ENCODE results near the gene ADSS1.

The ADSS1 gene

DNA sequence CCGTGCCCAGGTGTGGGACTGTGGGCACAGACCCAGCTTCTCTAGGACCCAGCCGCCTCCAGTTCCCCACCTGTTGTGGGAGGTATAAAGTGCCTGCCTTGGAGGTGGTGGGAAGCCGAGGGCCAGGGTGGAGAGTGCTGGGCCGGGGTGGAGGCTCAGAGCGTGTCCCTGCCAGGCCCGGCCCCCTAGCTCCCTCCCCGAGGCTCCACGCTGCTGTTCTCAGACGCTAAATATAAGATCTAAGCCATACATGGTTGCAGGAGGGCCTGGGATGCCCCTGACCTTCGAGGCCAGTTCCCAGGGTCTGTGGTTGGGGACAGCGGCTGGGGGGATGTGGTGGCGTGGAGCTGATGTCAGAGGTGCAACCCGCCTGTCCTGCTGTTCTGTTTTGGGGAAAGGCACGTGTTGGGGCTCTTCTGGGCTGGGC, 23.8 kb upstream of the ADSS1 start:
- no peak for DNase-seq

DNA sequence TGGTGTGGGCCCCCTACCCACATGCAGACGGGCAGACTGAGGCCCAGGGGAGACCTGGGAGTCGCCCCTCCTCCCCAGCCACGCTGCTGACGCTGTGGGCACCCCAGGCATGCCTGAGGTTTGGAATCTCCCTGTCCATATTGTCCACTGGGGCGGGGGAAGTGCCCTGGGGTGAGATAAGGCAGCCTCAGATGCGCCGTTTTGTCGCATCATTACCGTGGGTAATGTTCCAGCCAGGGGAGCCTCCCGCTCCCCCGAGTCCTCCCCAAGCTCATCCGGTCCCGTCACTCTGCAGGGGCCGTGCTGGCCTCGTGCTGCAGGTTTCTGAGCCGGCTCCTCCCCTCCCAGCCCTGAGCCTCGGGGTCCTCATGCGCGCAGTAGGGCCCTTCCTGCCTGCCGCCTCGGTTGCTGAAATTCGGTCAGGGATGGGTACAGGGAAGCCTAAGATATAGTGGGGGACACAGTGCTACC, 23.2 kb upstream of the ADSS1 start:
- no peak for DNase-seq

DNA sequence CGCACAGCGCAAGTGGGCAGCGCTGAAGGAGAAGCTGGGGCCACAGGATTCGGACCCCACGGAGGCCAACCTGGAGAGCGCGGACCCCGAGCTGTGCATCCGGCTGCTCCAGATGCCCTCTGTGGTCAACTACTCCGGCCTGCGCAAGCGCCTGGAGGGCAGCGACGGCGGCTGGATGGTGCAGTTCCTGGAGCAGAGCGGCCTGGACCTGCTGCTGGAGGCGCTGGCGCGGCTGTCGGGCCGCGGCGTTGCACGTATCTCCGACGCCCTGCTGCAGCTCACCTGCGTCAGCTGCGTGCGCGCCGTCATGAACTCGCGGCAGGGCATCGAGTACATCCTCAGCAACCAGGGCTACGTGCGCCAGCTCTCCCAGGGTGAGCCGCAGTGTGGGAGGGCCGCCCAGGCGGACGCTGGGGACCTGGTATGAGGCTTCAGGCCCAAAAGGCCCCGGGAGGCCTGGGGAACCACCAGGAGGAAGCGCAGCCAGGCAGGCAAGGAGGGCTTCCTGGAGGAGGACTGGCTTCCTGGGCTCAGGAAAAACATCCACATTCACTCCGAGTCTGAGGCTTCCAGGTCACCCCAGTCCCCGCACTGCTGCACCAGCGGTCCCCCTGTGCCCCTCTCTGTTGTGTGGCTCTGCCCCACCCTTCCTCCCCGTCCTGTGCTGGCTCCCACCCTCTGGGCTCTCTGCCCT, 22.5 kb upstream of the ADSS1 start:
- DNase-seq, result no peak

DNA sequence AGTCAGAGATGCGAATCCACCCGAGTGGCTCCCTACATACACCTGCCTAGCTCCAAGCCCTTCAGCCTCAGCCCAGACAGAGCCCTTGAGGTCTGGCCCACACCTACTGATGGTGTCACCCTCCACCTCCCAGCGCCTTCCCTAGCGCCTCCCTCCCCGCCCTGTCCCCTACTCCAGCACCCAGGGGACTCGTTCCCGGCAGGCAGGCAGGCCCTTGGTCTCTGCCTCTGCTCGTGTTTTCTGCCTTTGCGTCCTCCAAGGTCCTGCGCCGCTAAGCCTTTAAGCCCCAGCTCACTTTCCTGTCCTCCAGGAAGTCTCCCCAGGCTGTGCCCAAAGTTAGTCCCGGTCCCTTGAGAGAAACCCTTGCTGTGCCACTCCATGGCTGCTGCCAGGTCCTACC, 21.9 kb upstream of the ADSS1 start:
- DNase-seq, result no peak

DNA sequence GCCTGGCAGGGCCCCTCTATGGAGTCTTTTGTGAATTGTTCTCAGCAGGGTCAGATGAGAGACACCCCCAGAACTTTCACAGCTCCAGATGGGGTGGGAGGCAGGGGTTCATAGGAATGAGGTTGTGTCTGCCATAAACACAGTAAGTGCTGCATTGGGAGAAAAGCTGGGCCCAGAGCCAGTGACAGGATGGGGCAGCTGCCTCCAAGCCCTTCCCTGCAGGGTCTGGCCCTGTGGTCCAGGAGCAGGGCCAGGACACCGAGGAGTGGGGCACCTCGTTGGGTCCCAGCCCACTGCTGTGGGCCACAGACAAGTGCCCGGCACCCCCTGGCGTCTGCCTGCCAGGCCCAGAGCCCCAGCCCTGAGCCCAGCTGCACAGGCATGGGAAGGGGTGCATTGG, 21.4 kb upstream of the ADSS1 start:
- no peak for DNase-seq

DNA sequence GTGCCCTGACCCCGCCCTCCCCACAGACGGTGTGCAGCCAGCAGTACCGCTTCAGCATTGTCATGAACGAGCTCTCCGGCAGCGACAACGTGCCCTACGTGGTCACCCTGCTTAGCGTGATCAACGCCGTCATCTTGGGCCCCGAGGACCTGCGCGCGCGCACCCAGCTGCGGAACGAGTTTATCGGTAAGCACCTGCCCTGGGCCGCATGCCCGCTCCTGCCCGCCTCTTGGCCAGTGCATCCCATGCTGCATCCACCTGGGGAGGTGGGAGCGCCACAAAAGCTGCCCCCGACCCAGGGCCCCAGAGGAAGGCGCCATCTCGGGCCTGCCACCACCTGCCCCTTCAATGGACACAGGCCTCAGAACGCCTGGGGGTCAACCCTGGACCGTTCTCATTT, 20.8 kb upstream of the ADSS1 start:
- no peak for DNase-seq

DNA sequence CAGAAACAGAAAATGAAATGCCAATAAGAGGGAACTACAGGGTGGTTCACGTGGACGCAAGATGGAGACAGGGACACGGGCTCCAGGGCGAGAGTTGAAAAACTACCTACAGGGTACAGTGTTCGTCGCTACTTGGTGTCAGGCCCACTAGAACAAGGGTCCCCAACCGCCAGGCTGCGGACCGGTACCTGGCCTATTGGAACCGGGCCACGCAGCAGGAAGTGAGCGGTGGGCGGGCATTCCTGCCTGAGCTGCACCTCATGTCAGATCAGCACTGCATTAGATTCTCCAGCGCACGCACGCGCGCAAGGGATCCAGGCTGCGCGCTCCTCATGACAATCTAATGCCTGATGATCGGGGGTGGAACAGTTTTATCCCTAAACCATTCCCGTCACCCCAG, 19.8 kb upstream of the ADSS1 start:
- DNase-seq, result no peak

DNA sequence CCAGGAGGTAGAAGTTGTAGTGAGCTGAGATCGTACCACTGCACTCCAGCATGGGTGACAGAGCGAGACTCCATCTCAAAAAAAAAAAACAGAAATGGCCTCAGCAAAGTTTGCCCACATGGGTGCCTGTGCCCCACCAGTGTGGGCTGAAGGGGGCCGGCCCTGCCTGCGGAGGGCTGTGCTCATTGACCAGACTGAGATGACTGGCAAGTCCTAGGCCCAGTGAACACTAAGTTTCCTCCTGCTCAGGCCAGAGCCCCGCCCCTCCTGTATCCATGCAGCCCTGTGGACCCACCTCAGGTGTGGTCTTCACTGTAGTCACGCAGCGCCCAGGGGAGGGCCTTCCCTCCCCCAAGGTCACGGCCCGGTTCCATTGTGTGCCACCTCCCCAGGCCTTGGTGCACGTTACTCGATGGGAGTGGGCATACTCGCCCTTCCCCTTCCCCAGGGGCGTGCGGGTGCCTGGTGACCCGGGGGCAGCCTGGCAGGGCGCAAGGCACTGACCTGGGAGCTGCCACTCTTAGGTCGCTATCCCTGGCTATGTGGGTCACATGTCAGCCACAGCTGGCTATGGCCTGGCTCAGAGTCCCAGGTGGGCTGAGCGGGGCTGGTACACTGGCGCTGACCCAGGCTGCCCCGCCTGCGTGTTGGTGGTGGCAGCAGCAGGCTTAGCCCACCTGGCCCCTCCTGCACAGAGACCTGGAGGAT, 18.5 kb upstream of the ADSS1 start:
- no peak for DNase-seq

DNA sequence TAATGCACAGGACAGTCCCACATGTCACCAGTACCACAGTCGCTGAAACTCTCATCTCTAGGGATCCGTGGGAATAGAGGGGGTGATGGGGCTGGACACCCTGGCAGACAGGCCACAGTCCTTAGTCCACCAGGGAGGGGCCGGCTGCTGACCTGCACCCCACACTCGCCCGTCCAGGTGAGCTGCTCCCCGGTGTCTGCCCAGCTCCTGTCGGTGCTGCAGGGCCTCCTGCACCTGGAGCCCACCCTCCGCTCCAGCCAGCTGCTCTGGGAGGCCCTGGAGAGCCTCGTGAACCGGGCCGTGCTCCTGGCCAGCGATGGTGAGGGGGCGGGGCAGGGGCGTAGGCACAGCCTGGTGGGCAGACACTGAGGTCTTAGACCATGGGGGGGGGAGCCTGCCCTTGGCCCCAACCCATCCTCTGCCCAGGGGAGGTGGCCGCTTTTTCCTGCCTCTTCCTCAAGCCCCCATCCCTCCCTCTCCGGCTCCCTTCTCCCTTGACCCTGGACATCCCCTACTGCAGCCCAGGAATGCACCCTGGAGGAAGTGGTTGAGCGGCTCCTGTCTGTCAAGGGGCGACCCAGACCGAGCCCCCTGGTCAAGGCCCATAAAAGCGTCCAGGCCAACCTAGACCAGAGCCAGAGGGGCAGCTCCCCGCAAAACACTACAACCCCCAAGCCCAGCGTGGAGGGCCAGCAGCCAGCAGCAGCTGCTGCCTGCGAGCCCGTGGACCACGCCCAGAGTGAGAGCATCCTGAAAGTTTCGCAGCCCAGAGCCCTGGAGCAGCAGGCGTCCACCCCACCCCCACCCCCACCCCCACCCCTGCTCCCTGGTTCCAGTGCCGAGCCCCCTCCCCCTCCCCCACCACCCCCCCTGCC, 17.1 kb upstream of the ADSS1 start:
- DNase-seq, result no peak

DNA sequence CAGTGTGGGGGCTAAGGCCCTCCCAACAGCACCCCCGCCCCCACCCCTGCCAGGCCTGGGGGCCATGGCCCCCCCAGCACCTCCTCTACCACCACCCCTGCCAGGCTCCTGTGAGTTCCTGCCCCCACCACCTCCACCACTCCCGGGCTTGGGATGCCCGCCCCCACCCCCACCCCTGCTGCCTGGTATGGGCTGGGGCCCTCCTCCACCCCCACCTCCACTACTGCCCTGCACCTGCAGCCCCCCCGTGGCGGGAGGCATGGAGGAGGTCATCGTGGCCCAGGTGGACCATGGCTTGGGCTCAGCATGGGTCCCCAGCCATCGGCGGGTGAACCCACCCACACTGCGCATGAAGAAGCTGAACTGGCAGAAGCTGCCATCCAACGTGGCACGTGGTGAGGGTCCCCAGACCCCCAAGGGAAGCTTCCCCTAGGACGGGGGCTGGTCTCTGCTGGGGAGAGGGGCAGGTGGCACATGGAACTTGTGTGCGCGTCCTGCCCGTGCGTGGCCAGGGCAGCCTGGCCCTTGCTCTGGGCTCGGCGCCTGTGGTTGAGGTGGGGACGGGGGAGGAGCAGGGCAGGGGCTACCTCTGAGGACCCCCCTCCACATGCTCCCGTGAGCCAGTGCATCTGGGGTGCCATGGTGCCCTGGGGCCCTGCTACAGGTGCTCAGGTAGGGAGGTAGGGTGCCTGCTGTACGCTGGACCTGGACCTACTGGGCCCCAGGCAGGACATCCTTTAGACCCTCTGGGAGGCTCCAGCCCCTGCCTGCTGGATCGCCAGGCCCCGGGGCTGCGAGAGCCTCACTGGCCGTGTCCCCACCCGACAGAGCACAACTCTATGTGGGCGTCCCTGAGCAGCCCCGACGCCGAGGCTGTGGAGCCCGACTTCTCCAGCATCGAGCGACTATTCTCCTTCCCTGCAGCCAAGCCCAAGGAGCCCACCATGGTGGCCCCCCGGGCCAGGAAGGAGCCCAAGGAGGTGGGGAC, 16.1 kb upstream of the ADSS1 start:
- no peak for DNase-seq

DNA sequence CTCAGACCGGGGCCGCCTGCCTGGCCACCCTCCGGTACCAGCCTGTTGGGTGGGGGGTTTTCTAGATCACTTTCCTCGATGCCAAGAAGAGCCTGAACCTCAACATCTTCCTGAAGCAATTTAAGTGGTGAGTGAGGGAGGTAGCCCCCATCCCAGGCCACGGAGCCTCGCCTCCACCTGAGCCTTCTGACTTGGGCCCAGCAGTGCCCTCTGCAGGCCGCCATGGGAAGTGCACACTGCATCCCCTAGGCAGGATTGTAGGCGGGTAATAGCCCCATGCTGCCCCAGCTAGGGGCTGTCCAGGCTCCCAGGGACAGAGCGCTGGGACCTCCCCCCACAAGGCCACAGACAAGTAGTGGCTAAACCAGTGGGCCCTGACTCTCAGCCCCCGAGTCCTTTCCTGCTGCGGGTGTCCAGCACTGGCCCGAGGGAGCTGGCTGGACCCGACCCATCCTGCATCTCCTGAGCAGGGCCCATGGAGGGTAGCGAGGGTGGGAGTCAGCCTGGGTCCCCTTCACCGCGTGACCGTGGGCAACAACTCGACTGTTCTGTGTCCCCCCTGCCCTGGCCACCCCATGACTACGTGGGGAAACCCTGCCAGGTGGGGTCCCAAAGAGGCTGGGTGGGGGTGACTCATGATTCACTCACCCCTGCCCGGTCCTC, 15.3 kb upstream of the ADSS1 start:
- DNase-seq, result peak; percentile 72

DNA sequence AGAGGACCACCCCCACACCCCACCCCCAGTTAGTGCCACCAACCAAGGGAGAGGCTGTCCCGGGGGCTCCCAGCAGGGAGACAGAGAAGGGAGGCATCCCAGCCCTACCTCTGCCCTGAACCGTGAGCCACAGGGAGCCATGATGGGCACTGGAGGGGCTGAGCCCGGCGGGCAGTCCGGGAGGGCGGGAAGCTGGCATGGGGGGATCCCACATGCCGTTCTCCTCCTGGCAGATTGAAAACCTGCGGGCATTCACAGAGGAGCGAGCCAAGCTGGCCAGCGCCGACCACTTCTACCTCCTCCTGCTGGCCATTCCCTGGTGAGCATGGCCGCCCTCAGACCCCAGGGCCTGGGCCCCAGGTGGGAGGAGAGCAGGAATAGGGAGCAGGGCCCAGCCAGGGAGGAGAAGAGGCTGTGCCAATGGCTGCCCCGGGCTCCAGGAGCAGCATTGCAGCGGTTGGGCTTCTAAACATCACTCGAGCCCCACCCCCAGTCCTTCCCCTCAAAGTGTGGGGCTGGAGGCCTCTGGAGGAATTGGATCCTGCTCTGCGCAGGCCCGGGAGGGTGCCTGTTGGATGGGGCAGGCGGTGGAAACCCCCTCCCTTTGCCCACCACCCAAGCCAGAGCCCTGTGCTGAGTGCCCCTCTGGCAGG, 14.5 kb upstream of the ADSS1 start:
- no peak for DNase-seq

DNA sequence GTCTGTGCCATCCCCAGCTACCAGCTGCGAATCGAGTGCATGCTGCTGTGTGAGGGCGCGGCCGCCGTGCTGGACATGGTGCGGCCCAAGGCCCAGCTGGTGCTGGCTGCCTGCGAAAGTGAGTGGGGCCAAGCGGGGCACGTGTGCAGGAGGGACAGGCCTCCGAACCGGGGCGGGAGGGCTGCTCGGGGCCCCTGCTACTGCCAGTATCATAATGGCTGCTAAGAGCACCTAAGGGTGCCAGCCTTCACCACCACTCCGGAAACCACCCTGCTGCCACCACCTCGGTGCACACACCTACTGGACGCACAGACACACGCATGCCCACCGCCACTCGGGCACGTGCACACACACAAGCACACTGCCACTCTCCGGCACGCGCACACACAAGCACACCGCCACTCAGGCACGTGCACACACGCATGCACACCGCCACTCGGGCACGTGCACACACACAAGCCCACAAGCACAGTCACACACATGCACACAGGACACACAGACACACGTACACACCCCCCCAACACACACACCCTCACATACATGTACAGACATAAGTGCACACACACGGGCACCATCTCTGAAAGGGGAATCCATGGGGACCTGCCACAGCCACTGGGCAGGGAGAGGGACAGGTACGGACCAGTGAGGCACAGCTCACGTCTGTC, 13.8 kb upstream of the ADSS1 start:
- DNase-seq, result no peak

DNA sequence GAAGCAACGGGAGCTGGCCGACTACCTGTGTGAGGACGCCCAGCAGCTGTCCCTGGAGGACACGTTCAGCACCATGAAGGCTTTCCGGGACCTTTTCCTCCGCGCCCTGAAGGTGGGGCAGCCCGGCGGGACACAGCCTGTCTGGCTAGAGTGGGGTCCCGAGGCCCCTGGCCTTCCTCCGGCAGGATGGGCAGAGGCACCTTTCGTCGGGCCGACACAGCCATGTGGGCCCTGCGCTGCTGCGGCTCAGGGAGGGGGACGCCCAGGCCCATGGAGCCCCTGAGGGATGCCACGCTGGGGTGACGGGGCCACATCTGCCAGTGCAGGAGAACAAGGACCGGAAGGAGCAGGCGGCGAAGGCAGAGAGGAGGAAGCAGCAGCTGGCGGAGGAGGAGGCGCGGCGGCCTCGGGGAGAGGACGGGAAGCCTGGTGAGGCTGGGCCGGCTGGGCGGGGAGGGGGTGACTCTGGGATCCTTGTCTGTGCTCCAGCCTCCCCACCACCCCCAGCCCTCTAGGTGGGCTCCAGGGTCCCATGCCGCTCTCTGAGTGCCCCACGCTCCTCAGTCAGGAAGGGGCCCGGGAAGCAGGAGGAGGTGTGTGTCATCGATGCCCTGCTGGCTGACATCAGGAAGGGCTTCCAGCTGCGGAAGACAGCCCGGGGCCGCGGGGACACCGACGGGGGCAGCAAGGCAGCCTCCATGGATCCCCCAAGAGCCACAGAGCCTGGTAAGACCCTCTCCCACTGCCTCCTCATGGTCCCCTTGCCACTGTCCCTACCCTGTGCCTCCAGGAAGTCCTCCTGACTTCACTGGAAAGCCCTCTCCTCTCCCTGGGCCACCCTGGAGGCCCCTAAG, 10.9 kb upstream of the ADSS1 start:
- DNase-seq, result no peak

DNA sequence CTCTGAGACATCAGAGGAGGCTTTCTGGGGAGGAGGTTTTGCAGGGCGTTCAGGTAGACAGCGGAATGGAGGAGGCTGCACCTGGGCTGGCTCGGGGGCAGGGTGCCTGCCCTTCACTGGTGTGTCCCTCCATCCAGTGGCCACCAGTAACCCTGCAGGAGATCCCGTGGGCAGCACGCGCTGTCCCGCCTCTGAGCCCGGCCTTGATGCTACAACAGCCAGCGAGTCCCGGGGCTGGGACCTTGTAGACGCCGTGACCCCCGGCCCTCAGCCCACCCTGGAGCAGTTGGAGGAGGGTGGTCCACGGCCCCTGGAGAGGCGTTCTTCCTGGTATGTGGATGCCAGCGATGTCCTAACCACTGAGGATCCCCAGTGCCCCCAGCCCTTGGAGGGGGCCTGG, 10.0 kb upstream of the ADSS1 start:
- DNase-seq, result no peak

DNA sequence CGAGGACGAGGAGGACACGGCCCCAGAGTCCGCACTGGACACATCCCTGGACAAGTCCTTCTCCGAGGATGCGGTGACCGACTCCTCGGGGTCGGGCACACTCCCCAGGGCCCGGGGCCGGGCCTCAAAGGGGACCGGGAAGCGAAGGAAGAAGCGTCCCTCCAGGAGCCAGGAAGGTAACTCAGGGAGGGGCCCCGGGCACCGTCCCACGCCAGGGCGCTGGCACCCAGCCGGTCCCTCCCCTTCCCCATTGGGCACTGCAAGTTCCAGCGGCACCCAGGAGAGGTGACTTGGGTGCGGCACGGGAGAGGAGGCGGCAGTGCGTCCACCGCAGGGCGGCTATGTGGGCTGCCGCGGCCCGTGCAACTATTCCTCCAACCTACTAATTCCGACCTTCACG, 9.3 kb upstream of the ADSS1 start:
- no peak for DNase-seq

DNA sequence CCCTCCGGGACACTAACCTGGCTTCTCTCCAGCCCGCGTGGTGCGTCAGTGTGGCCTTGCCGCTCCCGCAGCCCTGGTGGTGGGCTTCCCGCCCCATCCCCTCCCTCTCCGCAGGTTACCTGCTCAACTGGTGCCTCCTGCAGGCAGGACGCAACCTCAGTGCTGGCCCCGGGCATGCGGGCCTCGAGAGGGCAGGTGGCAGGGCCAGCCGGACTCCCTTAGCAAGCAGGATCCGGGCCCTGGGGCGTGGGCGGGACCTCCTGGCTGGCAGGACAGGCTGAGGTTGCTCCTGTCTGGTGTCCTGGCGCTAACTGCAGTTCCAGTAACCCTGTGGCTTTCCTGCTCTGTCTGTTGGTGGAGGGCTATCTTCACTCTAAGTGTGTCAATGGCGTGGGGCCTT, 8.6 kb upstream of the ADSS1 start:
- DNase-seq, result no peak

DNA sequence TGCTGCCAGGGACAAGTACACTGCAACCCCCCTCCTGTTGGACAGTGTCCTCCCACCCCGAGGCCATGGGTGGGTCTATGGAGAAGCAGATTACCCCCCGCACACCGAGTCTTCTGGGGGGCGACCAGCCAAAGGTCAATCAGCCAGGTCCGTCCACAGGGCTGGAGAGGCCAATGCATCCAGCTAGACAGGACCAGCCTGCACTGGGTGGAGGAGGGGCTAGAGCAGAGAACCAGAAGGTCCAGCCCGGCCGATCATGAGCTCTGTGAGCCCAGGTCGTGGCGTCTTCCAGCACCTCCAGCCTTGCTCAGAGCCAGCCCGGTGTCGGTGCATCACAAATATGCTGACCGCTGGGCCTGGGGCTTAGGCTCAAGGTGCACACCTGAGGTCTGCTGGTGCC, 8.2 kb upstream of the ADSS1 start:
- DNase-seq, result no peak

DNA sequence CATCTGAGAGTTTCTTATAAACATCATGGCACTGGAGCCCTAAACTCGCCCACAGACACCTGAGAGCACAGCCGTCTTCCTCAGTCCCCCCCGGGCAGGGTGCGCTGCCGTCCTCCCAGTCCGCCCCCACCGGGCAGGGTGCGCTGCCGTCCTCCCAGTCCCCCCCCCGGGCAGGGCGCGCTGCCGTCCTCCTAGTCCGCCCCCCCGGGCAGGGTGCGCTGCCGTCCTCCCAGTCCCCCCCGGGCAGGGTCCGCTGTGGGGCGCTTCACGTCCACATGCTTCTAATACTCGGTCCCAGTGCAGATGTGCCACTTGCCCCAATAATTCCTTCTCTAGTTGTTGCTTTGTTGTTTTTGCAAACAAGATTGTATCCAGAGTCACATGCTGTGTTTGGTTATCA, 6.9 kb upstream of the ADSS1 start:
- DNase-seq, result no peak

DNA sequence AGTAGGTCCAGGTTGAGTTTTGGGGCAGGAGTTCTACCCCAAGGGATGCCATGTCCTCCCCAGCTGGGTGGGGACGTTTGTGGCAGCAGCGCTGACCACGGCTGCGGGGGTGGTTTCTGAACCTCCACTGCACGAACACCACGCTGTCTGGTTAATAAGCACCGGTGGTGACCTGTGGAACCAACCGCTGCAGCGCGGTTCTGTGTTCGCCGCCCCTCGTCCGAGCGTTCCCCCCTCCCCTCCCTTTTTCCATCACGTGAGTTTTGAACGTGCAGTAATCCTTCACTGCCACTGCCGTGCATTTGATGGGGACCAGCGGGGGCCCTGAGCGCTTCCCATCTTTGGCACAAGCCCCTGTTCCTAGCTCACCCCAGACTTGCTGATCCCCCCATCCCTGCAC, 6.4 kb upstream of the ADSS1 start:
- no peak for DNase-seq

Measured in right hindlimb (tissue), 1 donor.